K562 (cell line): ENCODE measurements around the gene PNPLA7. TPM values are rescaled to one million over a fixed set of nuclear protein-coding genes. Genes with fewer than 3 reads are reported as not detected.

Experiments used
- CBFA2T3 ChIP-seq: fragments of 450-650 bp; IDR thresholded peaks from 2 replicates; pipeline ENCODE4 v1.6.1; 2017
- RAD51 ChIP-seq: fragments of 450-650 bp; IDR thresholded peaks from 2 replicates; pipeline ENCODE4 v1.7.1; 2016; ENCODE audit warnings: low read depth, mild to moderate bottlenecking, borderline replicate concordance
- SRSF3 ChIP-seq: fragments of 200-400 bp; formaldehyde crosslinking; IDR thresholded peaks from 2 replicates; pipeline ENCODE4 v1.6.1; 2016; ENCODE audit warnings: mild to moderate bottlenecking, low read length, moderate library complexity; ENCODE audit not compliant: insufficient read depth
- ZC3H8 ChIP-seq: fragments of 450-650 bp; IDR thresholded peaks from 2 replicates; pipeline ENCODE4 v1.6.1; 2017
- ZNF133 ChIP-seq: fragments of 250-450 bp; sonication (Bioruptor Pico); IDR thresholded peaks from 2 replicates; pipeline ENCODE4 v1.4.0; 2020; ENCODE audit warnings: mild to moderate bottlenecking
- ZNF551 ChIP-seq: fragments of 250-450 bp; sonication (Bioruptor Pico); IDR thresholded peaks from 2 replicates; pipeline ENCODE4 v1.5.0; 2021; ENCODE audit warnings: mild to moderate bottlenecking, moderate library complexity
- polyA plus RNA-seq, 8 experiments: library from polyadenylated mRNA; depleted of rRNA in 4 of 8; stranded (reverse) in 5 of 8; unstranded in 3 of 8; fragments of >200 nt; fragmentation: Nextera tagmentation in 2 of 8; fragmentation: Illumina TruSeq in 1 of 8; extraction: Ambion mirVana in 2 of 8; extraction: Trizol in 1 of 8; gene quantifications; 2 replicates each; pipeline versions ENCODE4 v1.2.1 to v1.2.3, GENCODE V29; 2011 to 2014; ENCODE audit warnings: inconsistent platforms in 1 of 8, missing spikeins in 1 of 8
- total RNA-seq, 7 experiments: library from RNA; depleted of rRNA in 6 of 7; stranded (reverse); fragments of >200 nt in 6 of 7; fragmentation: Illumina TruSeq in 2 of 7; extraction: Trizol in 2 of 7; gene quantifications; 2 replicates each; pipeline versions ENCODE4 v1.2.1 to v1.2.3, GENCODE V29; 2011 to 2021; ENCODE audit warnings: low replicate concordance in 1 of 7
- TF ChIP-seq, protein P1 (sequence below): fragments of 250-450 bp; sonication (Bioruptor Pico); IDR thresholded peaks from 2 replicates; pipeline ENCODE4 v1.4.0; 2020
- TF ChIP-seq, protein P2 (sequence below): fragments of 450-650 bp; IDR thresholded peaks from 2 replicates; pipeline ENCODE4 v1.6.1; 2016; ENCODE audit warnings: low read depth
- TF ChIP-seq, protein P3 (sequence below): fragments of 450-650 bp; formaldehyde crosslinking; IDR thresholded peaks from 2 replicates; pipeline ENCODE4 v1.4.0; 2022; ENCODE audit warnings: missing genetic modification characterization
- TF ChIP-seq, protein P4 (sequence below): fragments of 450-650 bp; formaldehyde crosslinking; IDR thresholded peaks from 2 replicates; pipeline ENCODE4 v1.4.0; 2020; ENCODE audit warnings: mild to moderate bottlenecking, moderate library complexity

Gene PNPLA7
- total and polyA plus RNA-seq, 9 of the 15 experiments (the other 6 are each of a cell fraction or from before 2014, with no cell fraction given), result 0.01 to 0.85 (median 0.19) TPM; not detected in 1

DNA sequence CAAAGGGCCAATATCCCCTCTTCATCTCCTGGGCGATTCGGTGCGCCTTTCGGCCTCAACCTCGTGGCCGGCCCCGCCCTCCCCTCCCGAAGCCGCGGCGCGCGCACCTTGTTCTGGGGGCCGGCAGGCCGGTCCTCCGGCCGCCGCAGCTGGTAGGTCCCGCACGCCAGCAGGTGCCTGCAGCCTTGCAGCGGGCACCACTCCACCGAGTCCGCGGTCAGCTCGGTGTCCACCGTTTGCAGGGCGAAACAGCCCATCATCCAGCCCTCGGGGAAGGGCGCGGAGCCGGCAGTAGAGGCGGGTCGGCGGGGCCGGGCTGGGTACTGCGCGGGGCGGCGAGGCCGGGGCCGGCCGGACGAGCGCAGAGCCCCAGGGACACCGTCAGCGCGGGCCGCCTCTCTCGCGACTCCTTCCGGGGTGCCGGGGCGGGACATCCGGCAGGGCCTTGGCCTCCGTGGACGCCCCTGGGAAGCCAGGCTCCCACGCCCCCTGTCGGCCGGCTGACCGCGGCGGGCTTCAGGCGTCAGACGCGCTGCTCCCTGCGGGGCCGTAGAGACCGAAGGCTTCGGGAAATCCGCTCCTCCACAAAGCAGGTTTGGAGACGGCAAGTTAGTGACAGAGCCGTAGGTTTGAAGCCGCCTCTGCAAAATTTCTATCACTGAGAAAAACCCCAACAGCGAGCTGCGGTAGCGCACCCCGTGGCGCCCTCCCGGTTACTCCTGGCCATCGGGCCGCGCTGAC lies 28.5 kb upstream of the PNPLA7 start, which contains the start of gene DPH7 (continued):
- TF ChIP-seq, protein P1, sequence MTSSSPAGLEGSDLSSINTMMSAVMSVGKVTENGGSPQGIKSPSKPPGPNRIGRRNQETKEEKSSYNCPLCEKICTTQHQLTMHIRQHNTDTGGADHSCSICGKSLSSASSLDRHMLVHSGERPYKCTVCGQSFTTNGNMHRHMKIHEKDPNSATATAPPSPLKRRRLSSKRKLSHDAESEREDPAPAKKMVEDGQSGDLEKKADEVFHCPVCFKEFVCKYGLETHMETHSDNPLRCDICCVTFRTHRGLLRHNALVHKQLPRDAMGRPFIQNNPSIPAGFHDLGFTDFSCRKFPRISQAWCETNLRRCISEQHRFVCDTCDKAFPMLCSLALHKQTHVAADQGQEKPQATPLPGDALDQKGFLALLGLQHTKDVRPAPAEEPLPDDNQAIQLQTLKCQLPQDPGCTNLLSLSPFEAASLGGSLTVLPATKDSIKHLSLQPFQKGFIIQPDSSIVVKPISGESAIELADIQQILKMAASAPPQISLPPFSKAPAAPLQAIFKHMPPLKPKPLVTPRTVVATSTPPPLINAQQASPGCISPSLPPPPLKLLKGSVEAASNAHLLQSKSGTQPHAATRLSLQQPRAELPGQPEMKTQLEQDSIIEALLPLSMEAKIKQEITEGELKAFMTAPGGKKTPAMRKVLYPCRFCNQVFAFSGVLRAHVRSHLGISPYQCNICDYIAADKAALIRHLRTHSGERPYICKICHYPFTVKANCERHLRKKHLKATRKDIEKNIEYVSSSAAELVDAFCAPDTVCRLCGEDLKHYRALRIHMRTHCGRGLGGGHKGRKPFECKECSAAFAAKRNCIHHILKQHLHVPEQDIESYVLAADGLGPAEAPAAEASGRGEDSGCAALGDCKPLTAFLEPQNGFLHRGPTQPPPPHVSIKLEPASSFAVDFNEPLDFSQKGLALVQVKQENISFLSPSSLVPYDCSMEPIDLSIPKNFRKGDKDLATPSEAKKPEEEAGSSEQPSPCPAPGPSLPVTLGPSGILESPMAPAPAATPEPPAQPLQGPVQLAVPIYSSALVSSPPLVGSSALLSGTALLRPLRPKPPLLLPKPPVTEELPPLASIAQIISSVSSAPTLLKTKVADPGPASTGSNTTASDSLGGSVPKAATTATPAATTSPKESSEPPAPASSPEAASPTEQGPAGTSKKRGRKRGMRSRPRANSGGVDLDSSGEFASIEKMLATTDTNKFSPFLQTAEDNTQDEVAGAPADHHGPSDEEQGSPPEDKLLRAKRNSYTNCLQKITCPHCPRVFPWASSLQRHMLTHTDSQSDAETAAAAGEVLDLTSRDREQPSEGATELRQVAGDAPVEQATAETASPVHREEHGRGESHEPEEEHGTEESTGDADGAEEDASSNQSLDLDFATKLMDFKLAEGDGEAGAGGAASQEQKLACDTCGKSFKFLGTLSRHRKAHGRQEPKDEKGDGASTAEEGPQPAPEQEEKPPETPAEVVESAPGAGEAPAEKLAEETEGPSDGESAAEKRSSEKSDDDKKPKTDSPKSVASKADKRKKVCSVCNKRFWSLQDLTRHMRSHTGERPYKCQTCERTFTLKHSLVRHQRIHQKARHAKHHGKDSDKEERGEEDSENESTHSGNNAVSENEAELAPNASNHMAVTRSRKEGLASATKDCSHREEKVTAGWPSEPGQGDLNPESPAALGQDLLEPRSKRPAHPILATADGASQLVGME (CRISPR knock-in tag), result peak; percentile 57; the same call in 1 of the 2 replicates
- TF ChIP-seq, protein P2, sequence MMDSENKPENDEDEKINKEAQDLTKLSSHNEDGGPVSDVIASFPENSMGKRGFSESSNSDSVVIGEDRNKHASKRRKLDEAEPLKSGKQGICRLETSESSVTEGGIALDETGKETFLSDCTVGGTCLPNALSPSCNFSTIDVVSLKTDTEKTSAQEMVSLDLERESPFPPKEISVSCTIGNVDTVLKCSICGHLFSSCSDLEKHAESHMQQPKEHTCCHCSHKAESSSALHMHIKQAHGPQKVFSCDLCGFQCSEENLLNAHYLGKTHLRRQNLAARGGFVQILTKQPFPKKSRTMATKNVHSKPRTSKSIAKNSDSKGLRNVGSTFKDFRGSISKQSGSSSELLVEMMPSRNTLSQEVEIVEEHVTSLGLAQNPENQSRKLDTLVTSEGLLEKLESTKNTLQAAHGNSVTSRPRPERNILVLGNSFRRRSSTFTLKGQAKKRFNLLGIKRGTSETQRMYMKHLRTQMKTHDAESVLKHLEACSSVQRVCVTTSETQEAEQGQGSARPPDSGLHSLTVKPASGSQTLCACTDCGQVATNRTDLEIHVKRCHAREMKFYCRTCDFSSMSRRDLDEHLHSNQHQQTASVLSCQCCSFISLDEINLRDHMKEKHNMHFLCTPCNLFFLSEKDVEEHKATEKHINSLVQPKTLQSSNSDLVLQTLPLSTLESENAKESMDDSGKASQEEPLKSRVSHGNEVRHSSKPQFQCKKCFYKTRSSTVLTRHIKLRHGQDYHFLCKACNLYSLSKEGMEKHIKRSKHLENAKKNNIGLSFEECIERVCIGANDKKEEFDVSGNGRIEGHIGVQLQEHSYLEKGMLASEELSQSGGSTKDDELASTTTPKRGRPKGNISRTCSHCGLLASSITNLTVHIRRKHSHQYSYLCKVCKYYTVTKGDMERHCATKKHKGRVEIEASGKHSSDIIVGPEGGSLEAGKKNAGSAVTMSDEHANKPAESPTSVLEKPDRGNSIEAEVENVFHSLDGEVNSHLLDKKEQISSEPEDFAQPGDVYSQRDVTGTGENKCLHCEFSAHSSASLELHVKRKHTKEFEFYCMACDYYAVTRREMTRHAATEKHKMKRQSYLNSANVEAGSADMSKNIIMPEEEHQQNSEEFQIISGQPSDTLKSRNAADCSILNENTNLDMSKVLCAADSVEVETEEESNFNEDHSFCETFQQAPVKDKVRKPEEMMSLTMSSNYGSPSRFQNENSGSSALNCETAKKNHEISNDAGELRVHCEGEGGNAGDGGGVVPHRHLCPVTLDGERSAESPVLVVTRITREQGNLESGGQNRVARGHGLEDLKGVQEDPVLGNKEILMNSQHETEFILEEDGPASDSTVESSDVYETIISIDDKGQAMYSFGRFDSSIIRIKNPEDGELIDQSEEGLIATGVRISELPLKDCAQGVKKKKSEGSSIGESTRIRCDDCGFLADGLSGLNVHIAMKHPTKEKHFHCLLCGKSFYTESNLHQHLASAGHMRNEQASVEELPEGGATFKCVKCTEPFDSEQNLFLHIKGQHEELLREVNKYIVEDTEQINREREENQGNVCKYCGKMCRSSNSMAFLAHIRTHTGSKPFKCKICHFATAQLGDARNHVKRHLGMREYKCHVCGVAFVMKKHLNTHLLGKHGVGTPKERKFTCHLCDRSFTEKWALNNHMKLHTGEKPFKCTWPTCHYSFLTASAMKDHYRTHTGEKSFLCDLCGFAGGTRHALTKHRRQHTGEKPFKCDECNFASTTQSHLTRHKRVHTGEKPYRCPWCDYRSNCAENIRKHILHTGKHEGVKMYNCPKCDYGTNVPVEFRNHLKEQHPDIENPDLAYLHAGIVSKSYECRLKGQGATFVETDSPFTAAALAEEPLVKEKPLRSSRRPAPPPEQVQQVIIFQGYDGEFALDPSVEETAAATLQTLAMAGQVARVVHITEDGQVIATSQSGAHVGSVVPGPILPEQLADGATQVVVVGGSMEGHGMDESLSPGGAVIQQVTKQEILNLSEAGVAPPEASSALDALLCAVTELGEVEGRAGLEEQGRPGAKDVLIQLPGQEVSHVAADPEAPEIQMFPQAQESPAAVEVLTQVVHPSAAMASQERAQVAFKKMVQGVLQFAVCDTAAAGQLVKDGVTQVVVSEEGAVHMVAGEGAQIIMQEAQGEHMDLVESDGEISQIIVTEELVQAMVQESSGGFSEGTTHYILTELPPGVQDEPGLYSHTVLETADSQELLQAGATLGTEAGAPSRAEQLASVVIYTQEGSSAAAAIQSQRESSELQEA, result no peak
- TF ChIP-seq, protein P3, sequence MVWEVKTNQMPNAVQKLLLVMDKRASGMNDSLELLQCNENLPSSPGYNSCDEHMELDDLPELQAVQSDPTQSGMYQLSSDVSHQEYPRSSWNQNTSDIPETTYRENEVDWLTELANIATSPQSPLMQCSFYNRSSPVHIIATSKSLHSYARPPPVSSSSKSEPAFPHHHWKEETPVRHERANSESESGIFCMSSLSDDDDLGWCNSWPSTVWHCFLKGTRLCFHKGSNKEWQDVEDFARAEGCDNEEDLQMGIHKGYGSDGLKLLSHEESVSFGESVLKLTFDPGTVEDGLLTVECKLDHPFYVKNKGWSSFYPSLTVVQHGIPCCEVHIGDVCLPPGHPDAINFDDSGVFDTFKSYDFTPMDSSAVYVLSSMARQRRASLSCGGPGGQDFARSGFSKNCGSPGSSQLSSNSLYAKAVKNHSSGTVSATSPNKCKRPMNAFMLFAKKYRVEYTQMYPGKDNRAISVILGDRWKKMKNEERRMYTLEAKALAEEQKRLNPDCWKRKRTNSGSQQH (CRISPR knock-in tag), result no peak
- TF ChIP-seq CBFA2T3 (no peak), ZC3H8 (no peak), RAD51 (no peak), SRSF3 (no peak), ZNF133 (CRISPR knock-in tag) (0 out of 2 replicates have a peak, but pooled peaks have one; percentile 13), ZNF551 (CRISPR knock-in tag) (no peak)
- TF ChIP-seq, protein P4, sequence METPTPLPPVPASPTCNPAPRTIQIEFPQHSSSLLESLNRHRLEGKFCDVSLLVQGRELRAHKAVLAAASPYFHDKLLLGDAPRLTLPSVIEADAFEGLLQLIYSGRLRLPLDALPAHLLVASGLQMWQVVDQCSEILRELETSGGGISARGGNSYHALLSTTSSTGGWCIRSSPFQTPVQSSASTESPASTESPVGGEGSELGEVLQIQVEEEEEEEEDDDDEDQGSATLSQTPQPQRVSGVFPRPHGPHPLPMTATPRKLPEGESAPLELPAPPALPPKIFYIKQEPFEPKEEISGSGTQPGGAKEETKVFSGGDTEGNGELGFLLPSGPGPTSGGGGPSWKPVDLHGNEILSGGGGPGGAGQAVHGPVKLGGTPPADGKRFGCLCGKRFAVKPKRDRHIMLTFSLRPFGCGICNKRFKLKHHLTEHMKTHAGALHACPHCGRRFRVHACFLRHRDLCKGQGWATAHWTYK, result peak; percentile 93
